Measurements from ENCODE around the gene SIAE. TPM values are rescaled to one million over a fixed set of nuclear protein-coding genes. Genes with fewer than 3 reads are reported as not detected.

SIAE gene
- polyA plus RNA-seq, 3 donors: 6.7 to 8.9 (median 7.8) TPM

DNA sequence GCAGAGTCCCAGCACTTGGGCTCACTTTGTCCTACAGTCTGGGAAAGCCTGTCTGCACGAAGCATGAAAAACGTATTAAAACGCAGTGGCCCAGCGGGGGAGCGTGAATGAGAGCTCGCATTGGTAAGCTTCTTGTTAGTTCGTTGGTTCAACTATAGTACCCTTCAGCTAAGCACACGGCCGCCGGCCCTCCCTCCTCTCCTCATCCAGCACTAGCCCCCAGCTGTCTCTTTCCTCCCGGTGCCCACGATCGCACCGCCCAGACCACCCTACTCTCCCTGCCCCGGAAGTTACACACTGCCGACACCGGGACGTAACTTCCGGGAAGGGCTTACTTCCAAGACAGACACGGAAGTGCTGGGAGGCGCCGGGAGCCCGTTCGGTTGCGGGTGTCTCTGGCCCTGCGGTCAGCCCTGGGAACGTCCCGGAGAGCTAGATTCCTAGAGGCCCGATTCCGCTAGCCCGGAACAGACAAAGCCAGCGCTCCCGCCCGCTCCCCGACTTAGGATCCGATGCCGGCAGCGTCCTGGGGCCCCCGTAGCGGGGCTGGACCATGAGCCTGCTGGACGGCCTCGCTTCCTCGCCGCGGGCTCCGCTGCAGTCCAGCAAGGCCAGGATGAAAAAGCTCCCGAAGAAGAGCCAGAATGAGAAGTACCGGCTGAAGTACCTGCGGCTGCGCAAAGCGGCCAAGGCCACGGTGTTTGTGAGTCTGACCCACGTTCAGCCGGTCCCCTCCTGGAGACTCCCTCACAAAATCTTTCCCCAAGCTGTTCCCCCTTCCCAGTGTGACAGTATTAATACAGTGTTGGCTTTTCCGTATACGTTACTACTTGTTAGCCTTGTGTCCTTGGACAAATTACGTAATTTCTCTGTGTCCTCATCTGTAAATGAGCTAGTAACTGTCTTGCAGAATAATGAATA, 50.7 kb downstream of the SIAE start, which contains the start of gene TBRG1:
Gene TBRG1 (plus strand): TSS at position 334 of the 921 bp plus-strand sequence. CDS start 220 bp downstream, at position 554.
- Histone ChIP-seq H3K9ac (ENCODE audit: insufficient read depth, low read length, poor library complexity, severe bottlenecking) (peak within 1 kb of the TSS; percentile 92), H3K27ac (ENCODE audit: low read depth in 1 of 2, low read length in 2 of 2) (peak within 1 kb of the TSS; percentile 93 to 99), H2AFZ (ENCODE audit: insufficient read depth, low read depth, low read length, poor library complexity, severe bottlenecking) (peak within 1 kb of the TSS; percentile 94), H3K4me1 (ENCODE audit: control insufficient read depth in 1 of 2, insufficient read depth in 2 of 2, low read length in 2 of 2) (peaks cover 17 to 30% of the 10 kb centered on the region in 2 donors), H3K36me3 (replicated peaks in 1 of 2; ENCODE audit: control insufficient read depth in 1 of 2, insufficient read depth in 2 of 2, low read length in 2 of 2) (peaks cover 28 to 33% of the 10 kb centered on the region in 2 donors), H4K20me1 (ENCODE audit: insufficient read depth, low read length) (peaks cover 45% of the 10 kb centered on the region), H3K4me3 (replicated peaks in 1 of 3; ENCODE audit: low read depth in 2 of 3, low read length in 3 of 3) (peak within 1 kb of the TSS; percentile 69 to 98 (median 89)), H3K4me2 (replicated peaks; ENCODE audit: extremely low read depth, low read length, poor library complexity, severe bottlenecking) (peak within 1 kb of the TSS; percentile 77), H3K9me3 (replicated peaks in 1 of 2; ENCODE audit: control insufficient read depth in 1 of 2, insufficient read depth in 1 of 2, low read length in 2 of 2) (no peaks in the 10 kb centered on the region), H3K27me3 (ENCODE audit: control insufficient read depth in 2 of 2, insufficient read depth in 2 of 2, low read length in 2 of 2) (no peaks in the 10 kb centered on the region), H3K79me2 (ENCODE audit: insufficient read depth, low read length) (peaks cover 51% of the 10 kb centered on the region)
- Mint-ChIP-seq H3K9me3 (peaks cover 0 to 2% (median 0%) of the 10 kb centered on the region in 7 donors), H3K4me1 (peaks cover 31% of the 10 kb centered on the region), H3K27me3 (ENCODE audit: low read depth in 3 of 3) (peaks cover 4 to 12% (median 5%) of the 10 kb centered on the region in 3 donors), H3K27ac (peak within 1 kb of the TSS; percentile 93 to 99 (median 98)), H3K4me3 (peak within 1 kb of the TSS; percentile 96 to 100), H3K36me3 (peaks cover 24 to 25% of the 10 kb centered on the region in 2 donors)
- peak; percentile 77 to 93 (median 85) for DNase-seq
- intact Hi-C loops (cut with micrococcal nuclease): no loop called here
- TF ChIP-seq, protein P1, sequence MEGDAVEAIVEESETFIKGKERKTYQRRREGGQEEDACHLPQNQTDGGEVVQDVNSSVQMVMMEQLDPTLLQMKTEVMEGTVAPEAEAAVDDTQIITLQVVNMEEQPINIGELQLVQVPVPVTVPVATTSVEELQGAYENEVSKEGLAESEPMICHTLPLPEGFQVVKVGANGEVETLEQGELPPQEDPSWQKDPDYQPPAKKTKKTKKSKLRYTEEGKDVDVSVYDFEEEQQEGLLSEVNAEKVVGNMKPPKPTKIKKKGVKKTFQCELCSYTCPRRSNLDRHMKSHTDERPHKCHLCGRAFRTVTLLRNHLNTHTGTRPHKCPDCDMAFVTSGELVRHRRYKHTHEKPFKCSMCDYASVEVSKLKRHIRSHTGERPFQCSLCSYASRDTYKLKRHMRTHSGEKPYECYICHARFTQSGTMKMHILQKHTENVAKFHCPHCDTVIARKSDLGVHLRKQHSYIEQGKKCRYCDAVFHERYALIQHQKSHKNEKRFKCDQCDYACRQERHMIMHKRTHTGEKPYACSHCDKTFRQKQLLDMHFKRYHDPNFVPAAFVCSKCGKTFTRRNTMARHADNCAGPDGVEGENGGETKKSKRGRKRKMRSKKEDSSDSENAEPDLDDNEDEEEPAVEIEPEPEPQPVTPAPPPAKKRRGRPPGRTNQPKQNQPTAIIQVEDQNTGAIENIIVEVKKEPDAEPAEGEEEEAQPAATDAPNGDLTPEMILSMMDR (IDR thresholded peaks at IDR 0.05): no peak
- WGBS (ENCODE audit: insufficient coverage): under 1% methylated on average over 54 of the region's 57 CpGs

- 83% methylated on average over 3 of the region's 5 CpGs for WGBS (ENCODE audit: insufficient coverage)
- no peak overlapping the region for H3K27ac ChIP-seq (ENCODE audit: low read depth in 1 of 2, low read length in 2 of 2)
- H3K4me1 Mint-ChIP-seq: peaks cover 10% of the 10 kb centered on the region
- H3K27ac Mint-ChIP-seq: no peak overlapping the region
- H3K27me3 ChIP-seq (ENCODE audit: control insufficient read depth in 2 of 2, insufficient read depth in 2 of 2, low read length in 2 of 2): no peaks in the 10 kb centered on the region
- H3K4me1 ChIP-seq (ENCODE audit: control insufficient read depth in 1 of 2, insufficient read depth in 2 of 2, low read length in 2 of 2): peaks cover 11 to 13% of the 10 kb centered on the region in 2 donors
- TF ChIP-seq, protein P1 (IDR thresholded peaks at IDR 0.05): no peak
- no peak overlapping the region for H3K4me3 Mint-ChIP-seq
- H3K4me3 ChIP-seq (replicated peaks in 1 of 3; ENCODE audit: low read depth in 2 of 3, low read length in 3 of 3): no peak overlapping the region
- intact Hi-C loops (cut with micrococcal nuclease): no loop called here
- no peak for DNase-seq
- H3K9me3 ChIP-seq (replicated peaks in 1 of 2; ENCODE audit: control insufficient read depth in 1 of 2, insufficient read depth in 1 of 2, low read length in 2 of 2): no peaks in the 10 kb centered on the region
- H3K4me2 ChIP-seq (replicated peaks; ENCODE audit: extremely low read depth, low read length, poor library complexity, severe bottlenecking): no peak overlapping the region
- H3K9ac ChIP-seq (ENCODE audit: insufficient read depth, low read length, poor library complexity, severe bottlenecking): no peak overlapping the region
- H3K36me3 Mint-ChIP-seq: no peaks in the 10 kb centered on the region
- H3K9me3 Mint-ChIP-seq: no peaks in the 10 kb centered on the region
- H2AFZ ChIP-seq (ENCODE audit: insufficient read depth, low read depth, low read length, poor library complexity, severe bottlenecking): no peak overlapping the region
- peaks cover 4 to 15% (median 5%) of the 10 kb centered on the region in 3 donors for H3K27me3 Mint-ChIP-seq (ENCODE audit: low read depth in 3 of 3)
- H3K36me3 ChIP-seq (replicated peaks in 1 of 2; ENCODE audit: control insufficient read depth in 1 of 2, insufficient read depth in 2 of 2, low read length in 2 of 2): no peaks in the 10 kb centered on the region
- peaks cover 6% of the 10 kb centered on the region for H4K20me1 ChIP-seq (ENCODE audit: insufficient read depth, low read length)
- H3K79me2 ChIP-seq (ENCODE audit: insufficient read depth, low read length): peaks cover 12% of the 10 kb centered on the region
These were observed 54.7 kb downstream of the SIAE start for GRCh38 chr11:124618863-124619262.

Measured in CD14-positive monocyte (primary cell).